ENCODE measurements around the gene BTBD19. TPM values are rescaled to one million over a fixed set of nuclear protein-coding genes. Genes with fewer than 3 reads are reported as not detected.

BTBD19 gene
- total RNA-seq, 2 experiments from 2014 or later: 16.7 to 17.2 TPM

DNA sequence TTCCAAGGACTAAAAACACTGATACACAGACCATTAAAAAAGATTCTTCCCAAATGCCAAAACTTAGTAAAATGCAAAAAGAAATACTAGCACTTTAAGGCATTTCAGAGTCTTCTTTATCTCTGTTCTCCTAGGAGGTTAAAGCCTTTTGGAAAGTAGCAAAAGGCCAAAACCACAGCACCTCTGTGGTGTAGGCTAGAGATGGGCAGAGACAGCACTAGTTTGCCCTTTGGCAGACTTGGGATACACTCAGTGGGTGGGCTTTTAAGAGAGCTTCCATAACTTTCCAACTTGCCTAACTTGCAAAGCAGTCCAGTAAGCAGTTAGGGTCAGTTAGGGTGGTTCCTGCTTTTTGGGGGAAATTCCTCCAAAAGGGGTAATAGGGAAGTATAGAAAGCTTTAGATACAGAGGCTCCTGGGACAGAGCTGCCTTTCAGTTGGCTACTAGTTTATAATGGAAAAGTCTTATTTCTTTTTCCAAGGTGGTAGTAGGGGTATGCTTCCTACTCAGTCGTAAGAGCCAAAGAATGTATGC, 52.6 kb downstream of the BTBD19 start:
- Mint-ChIP-seq H3K27me3 (no peaks in the 10 kb centered on the region), H3K9me3 (ENCODE audit: low read depth) (no peaks in the 10 kb centered on the region), H3K4me3 (no peak overlapping the region), H3K27ac (no peak overlapping the region), H3K4me1 (peaks cover 2% of the 10 kb centered on the region), H3K36me3 (ENCODE audit: low read depth) (peaks cover 18% of the 10 kb centered on the region)
- DNase-seq (no peak), ATAC-seq (no peak)
- POLR2A ChIA-PET: no interaction called here
- intact Hi-C loops (cut with DNase I, micrococcal nuclease): no loop called here
- CTCF ChIA-PET: interaction anchor here (0.5 to 1.0 kb wide), 2 partner anchors 27 to 204 kb away, joined by 3 read pairs; no protein-coding TSS in a partner anchor

DNA sequence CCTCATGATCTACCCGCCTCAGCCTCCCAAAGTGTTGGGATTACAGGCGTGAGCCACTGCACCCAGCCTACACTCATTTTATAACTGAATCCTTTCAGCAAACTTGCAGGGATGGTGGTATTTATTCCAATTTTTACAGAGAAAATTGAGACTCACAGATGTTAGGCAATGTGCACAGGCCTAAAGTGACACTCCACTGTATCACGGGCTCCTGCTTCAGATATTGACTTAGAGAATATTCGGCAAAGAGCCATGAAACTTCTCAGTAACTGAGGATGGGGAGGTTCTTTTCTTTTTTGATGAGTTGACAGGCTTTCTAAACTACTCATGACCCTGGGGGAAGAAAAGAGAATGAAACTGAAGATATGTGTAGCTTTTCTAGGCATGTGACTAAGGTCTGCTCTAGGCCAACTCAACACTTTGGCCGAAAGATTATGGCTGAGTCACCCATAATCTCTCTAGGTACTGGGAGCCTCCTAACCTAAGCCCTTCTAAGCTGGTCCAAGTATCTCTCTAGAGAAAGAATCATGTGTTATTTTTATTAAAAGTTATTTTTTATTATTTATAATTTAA, 54.6 kb downstream of the BTBD19 start:
- H3K4me1 Mint-ChIP-seq: peaks cover 2% of the 10 kb centered on the region
- H3K36me3 Mint-ChIP-seq (ENCODE audit: low read depth): peaks cover 12% of the 10 kb centered on the region
- no peak overlapping the region for H3K27ac Mint-ChIP-seq
- ChIA-PET CTCF (interaction anchor here (0.7 kb wide), 1 partner anchor 158 kb away, joined by 3 read pairs; no protein-coding TSS in a partner anchor), POLR2A (interaction anchor here (1.4 kb wide), 1 partner anchor 141 kb away, joined by 4 read pairs; no protein-coding TSS in a partner anchor)
- H3K27me3 Mint-ChIP-seq: no peaks in the 10 kb centered on the region
- H3K4me3 Mint-ChIP-seq: no peak overlapping the region
- ATAC-seq (peak; percentile 79), DNase-seq (no peak)
- intact Hi-C loops (cut with DNase I, micrococcal nuclease): no loop called here
- H3K9me3 Mint-ChIP-seq (ENCODE audit: low read depth): no peaks in the 10 kb centered on the region

Other genes starting within 250 kb of the BTBD19 start
- gene TMEM53, start 134.0 kb upstream of the BTBD19 start, total RNA-seq: 1 to 10 TPM; 4.3 to 5.5 TPM
- 10 to 100 TPM; 67.3 to 75.1 TPM for gene ARMH1, start 133.8 kb upstream of the BTBD19 start, total RNA-seq
- not detected for gene RNU5D-1, start 77.4 kb upstream of the BTBD19 start, total RNA-seq
- gene KIF2C, start 68.7 kb upstream of the BTBD19 start, total RNA-seq: 100 to 1,000 TPM; 101 to 119 TPM
- 1,000 to 10,000 TPM; 3,005 to 3,275 TPM for gene RPS8, start 33.0 kb upstream of the BTBD19 start, total RNA-seq
- gene BEST4, start 20.4 kb upstream of the BTBD19 start, total RNA-seq: under 1 TPM; 0.69 to 0.71 TPM
- gene PLK3, start 8.1 kb upstream of the BTBD19 start, total RNA-seq: 10 to 100 TPM; 52.1 to 52.7 TPM
- under 1 TPM in 1 of 2 experiments, not detected in 1; 0.32 TPM for gene DYNLT4, start 1.2 kb upstream of the BTBD19 start, total RNA-seq
- gene PTCH2, start 34.7 kb downstream of the BTBD19 start, total RNA-seq: under 1 TPM; 0.37 to 0.69 TPM
- 10 to 100 TPM; 37.3 to 41.8 TPM for gene EIF2B3, start 178.1 kb downstream of the BTBD19 start, total RNA-seq
- 10 to 100 TPM; 18.9 to 22.3 TPM for gene HECTD3, start 202.8 kb downstream of the BTBD19 start, total RNA-seq
- 100 to 1,000 TPM; 123 to 134 TPM for gene UROD, start 203.7 kb downstream of the BTBD19 start, total RNA-seq